ENCODE results near the gene EIF5B.
"Not testable (repeated sequence)": the region's sequence is repeated elsewhere in the genome, so short reads cannot be mapped to it uniquely, and the experiment has no call there.

The EIF5B gene

DNA sequence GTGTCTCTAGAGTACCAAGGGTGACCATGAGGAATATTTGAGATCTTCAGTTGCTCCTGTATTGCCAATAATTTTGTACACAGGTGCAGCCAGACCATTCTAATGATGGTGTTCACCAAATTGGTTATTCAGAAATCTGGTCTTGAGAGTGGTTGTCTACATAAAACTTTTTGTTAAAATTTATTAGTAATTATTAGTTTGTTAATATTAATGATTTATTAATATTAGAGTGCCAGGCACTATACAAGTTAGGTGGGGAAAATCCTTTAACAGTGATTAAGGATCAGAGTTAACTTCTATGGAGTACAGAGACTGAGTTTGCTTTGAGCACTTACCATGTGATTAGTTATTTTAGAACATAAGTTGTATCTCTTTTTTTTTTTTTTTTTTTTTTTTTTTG lies 9.0 kb downstream of the EIF5B start:
- no peak for DNase-seq (ENCODE audit: low read depth)
- TF ChIP-seq, protein P1, sequence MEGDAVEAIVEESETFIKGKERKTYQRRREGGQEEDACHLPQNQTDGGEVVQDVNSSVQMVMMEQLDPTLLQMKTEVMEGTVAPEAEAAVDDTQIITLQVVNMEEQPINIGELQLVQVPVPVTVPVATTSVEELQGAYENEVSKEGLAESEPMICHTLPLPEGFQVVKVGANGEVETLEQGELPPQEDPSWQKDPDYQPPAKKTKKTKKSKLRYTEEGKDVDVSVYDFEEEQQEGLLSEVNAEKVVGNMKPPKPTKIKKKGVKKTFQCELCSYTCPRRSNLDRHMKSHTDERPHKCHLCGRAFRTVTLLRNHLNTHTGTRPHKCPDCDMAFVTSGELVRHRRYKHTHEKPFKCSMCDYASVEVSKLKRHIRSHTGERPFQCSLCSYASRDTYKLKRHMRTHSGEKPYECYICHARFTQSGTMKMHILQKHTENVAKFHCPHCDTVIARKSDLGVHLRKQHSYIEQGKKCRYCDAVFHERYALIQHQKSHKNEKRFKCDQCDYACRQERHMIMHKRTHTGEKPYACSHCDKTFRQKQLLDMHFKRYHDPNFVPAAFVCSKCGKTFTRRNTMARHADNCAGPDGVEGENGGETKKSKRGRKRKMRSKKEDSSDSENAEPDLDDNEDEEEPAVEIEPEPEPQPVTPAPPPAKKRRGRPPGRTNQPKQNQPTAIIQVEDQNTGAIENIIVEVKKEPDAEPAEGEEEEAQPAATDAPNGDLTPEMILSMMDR (IDR thresholded peaks at IDR 0.05; ENCODE audit: control insufficient read depth, extremely low read depth, insufficient read depth), result no peak
- no peak overlapping the region for H3K4me3 ChIP-seq (ENCODE audit: low read depth, low read length)

DNA sequence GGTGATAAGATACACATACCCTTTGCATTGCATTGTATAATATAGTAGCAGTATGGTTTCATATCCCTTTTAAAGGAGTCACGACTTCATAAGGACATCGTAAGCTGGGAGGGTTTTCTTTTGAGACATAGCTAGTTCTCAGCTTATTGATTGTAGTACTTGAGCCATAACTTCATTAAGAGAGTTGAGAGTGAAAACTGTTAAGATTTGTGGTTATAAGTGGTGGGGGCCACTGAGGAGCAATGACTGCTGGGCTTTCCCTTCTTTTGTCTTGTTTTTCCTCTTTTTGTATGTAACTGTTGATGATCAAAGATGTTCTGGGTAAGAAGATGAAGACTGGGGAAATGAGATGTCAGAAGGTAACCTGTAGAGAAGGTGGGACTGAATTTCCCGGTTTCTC lies 11.0 kb downstream of the EIF5B start:
- no peak for DNase-seq (ENCODE audit: low read depth)
- H3K4me3 ChIP-seq (ENCODE audit: low read depth, low read length), result no peak overlapping the region
- TF ChIP-seq, protein P1 (IDR thresholded peaks at IDR 0.05; ENCODE audit: control insufficient read depth, extremely low read depth, insufficient read depth), result no peak

DNA sequence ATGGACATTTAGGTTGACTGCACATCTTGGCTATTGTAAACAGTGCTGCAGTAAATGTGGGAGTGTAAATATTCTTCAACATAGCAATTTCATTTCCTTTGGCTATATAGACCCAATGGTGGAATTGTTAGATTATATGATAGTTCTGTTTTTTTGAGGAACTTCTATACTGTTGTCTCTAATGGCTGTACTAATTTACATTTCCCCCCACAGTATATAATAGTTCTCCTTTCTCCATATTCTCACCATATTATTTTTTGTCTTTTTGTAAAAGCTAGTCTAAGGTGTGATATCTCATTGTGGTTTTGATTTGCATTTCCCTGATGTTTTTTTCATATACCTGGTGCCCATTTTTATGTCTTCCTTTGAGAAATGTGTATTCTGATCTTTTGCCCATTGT lies 13.0 kb downstream of the EIF5B start:
- H3K4me3 ChIP-seq (ENCODE audit: low read depth, low read length), result no peak overlapping the region
- DNase-seq (ENCODE audit: low read depth), result no peak
- TF ChIP-seq, protein P1 (IDR thresholded peaks at IDR 0.05; ENCODE audit: control insufficient read depth, extremely low read depth, insufficient read depth), result no peak

DNA sequence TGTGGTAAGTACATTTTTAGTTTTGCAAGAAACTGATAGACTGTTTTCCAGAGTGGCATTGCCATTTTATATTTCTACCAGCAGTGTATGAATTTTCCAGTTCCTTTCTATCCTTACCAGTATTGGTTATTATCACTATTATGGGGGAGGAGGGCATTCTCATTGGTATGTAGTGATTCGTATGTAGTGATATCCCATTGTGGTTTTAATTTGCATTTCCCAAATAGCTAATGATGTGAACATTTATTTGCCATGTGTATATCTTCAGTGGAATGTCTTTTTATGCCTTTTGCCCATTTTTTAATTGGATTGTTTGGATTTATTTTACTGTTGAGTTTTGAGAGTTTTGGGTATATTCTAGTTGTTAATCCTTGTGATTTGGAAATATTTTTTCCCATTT lies 16.9 kb downstream of the EIF5B start:
- DNase-seq (ENCODE audit: low read depth), result no peak
- H3K4me3 ChIP-seq (ENCODE audit: low read depth, low read length), result no peak overlapping the region
- TF ChIP-seq, protein P1 (IDR thresholded peaks at IDR 0.05; ENCODE audit: control insufficient read depth, extremely low read depth, insufficient read depth), result no peak

DNA sequence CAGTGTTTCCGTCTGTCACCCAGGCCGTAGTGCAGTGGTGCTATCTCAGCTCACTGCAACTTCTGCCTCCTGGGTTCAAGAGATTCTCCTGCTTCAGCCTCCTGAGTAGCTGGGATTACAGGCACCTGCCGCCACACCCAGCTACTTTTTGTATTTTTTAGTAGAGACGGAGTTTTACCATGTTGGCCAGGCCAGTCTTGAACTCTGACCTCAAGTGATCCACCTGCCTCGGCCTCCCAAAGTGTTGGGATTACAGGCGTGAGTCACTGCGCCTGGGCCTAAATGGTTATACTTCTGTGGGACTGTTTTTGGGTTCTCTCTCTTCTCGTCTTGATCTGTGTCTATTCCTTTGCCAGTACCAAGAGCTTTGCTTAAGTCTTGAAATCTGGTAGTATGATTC lies 17.6 kb downstream of the EIF5B start:
- not testable (repeated sequence) for DNase-seq (ENCODE audit: low read depth); H3K4me3 ChIP-seq (ENCODE audit: low read depth, low read length)

DNA sequence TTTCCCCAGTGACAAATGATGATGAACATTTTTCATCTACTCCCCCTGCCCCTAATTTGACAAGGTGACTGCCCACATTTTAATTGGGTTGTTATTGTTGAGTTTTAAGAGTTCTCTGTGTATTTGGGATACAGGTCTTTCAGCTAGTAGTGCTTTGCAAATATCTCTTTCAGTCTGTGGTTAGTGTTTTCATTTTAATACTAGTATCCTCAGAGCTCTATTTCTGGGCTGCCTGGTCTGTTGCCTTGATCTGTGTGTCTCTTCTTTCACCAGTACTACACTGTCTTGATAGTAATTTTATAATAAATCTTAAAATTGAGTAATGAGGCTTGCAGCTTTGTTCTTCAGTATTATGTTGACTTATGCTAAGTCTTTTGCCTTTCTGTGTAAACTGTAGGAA lies 19.7 kb downstream of the EIF5B start:
- DNase-seq (ENCODE audit: low read depth), result no peak
- H3K4me3 ChIP-seq (ENCODE audit: low read depth, low read length), result no peak overlapping the region
- TF ChIP-seq, protein P1 (IDR thresholded peaks at IDR 0.05; ENCODE audit: control insufficient read depth, extremely low read depth, insufficient read depth), result no peak

DNA sequence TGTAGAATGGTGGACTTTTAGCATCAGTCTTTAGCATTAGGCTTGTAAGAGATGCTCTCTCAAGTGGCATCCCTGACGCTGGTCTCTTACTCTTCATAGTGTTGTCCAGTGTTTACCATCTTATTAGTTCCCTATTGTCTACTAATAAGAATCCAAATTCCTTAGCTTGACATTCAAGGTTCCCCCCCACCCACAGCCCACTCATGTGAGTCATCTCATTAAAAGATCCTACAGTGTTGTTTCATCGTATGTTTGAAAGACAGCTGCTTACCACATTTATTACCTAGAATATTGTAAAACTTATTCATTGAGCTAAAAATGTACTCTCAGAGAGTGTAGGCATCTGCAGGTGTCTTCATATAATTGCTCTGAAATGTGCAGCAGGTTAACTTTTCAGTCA lies 28.5 kb downstream of the EIF5B start:
- no peak overlapping the region for H3K4me3 ChIP-seq (ENCODE audit: low read depth, low read length)
- no peak for DNase-seq (ENCODE audit: low read depth)
- TF ChIP-seq, protein P1 (IDR thresholded peaks at IDR 0.05; ENCODE audit: control insufficient read depth, extremely low read depth, insufficient read depth), result no peak

DNA sequence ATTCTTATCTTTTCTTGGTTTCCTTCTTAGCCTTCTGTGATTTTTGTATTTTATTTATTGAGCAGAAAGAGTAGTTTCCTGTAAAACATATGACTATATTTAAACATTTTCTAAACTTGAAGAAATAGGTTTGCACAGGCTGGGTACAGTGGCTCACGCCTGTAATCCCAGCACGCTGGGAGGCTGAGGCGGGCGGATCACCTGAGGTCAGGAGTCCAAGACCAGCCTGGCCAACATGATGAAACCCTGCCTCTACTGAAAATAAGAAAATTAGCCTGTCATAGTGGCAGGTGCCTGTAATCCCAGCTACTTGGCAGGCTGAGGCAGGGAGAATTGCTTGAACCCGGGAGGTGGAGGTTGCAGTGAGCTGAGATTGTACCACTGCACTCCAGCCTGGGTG lies 31.7 kb downstream of the EIF5B start:
- not testable (repeated sequence) for DNase-seq (ENCODE audit: low read depth)

More for the DNA sequence above, 31.7 kb downstream of the EIF5B start:
- not testable (repeated sequence) for H3K4me3 ChIP-seq (ENCODE audit: low read depth, low read length)
